Activated CD8-positive, alpha-beta memory T cell treated with anti-CD3 and anti-CD28 coated beads, Interleukin-2, amount 50 U/mL, for 48 hours (primary cell): ENCODE data around the gene CSRP1.
"Not testable (repeated sequence)": the region's sequence is repeated elsewhere in the genome, so short reads cannot be mapped to it uniquely, and the experiment has no call there.

Source experiments
- DNase-seq: peaks from one replicate; pipeline ENCODE4 v3.0.0-alpha.2; 2020

CSRP1 gene

DNA sequence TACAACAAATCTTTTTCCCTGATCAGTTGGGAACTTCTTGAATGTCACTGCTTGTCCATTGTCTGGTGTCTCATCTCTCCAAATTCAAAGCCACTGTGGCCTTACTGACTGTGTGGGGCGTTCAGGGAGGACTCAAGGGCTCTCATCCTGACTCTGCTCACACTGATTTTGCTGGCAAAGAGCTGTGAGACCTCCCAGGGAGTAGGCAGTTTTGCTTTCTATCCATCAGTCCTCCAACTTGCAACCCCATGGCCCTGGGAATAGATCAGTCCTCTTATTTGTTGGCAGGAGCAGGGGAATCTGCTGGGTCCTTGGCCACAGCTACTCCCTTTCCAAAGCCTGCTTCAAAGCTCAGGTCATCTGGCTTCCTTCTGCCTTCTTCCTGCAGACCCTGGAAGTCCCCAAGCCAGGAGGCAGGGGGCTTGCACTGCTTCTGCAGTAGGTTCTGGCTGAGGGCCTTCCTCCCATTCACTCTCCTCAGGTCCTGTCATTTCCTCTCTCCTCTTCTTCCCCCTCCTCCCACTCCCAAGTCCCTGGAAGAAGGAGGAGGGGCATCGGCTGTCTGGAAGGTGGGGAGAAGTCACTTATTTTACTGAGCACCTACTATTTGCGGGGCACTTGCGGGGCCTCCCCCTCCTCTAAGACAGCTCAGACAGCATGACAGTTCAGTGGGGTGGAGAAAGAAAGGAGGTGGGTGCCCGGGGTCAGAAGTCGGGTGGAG is 31.1 kb upstream of the CSRP1 start:
- DNase-seq: no peak

DNA sequence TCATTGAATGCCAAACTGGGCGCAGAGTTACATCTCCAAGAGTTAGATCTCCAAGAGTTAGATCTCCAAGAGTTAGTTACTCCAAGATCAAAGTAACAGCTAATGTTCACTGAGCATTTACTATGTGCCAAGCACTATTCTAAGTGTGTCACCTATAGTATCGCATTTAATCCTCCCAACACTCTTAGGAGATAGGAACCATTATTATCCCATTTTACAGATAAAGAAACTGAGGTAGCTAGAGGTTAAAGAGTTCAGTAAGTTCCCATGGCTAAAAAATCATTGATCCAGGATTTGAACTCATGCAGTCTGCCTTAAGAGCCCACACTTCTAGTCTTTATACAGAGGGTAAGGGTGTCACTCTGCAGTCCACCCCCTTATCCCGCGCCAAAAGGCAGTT is 30.5 kb upstream of the CSRP1 start:
- DNase-seq: no peak

DNA sequence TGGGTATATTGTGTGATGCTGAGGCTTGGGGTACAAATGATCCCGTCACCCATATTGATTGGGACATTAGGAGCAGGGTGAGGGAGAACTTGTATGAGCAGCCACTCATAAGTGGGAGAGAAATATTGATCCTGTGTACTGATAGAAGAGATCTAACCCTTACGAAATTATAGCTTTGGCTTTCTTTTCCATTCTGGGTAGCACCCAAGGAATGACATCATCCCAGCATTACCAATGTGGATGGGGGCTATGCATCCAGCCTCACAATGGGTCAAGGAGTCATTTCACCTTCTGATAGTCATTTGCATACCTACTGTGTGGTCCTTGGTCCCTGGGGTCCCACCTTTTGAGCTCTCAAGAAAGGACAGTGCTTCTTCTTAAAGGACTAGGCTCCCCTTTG is 30.1 kb upstream of the CSRP1 start:
- no peak for DNase-seq

DNA sequence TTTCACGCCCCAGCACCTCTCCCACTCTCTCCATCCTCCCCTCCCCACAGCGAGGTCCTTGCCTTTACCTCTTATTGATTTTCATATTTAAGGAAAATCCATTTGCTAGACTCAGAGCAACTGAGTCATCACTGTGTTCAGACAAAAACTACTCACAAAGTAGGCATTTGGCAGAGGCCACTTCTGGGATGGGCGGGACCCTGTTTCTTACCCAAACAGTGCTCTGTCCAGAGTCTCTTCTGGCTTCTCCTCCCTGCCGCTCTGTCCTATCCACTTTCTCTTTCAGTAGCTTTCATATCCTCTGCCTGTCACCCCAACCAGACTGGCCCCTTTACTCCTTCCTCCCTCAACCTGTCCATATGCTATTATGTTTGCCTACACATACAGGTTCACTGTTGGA is 29.6 kb upstream of the CSRP1 start:
- DNase-seq: no peak

DNA sequence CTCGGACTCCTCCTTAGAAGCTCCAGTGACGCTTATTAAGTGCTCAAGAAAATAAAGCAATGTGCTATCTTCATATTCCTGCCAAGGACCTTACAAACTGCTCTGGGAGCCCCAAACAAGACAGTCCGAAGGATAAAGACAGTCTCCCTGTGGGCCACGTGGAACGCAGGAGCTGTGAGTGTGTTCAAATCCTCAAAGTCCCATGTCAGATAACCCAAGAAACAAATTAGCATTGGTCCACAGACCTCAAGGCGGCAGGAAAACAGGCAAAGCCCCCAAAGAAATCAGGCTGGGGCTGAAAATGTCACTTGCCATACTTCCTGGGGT is 29.0 kb upstream of the CSRP1 start:
- no peak for DNase-seq

DNA sequence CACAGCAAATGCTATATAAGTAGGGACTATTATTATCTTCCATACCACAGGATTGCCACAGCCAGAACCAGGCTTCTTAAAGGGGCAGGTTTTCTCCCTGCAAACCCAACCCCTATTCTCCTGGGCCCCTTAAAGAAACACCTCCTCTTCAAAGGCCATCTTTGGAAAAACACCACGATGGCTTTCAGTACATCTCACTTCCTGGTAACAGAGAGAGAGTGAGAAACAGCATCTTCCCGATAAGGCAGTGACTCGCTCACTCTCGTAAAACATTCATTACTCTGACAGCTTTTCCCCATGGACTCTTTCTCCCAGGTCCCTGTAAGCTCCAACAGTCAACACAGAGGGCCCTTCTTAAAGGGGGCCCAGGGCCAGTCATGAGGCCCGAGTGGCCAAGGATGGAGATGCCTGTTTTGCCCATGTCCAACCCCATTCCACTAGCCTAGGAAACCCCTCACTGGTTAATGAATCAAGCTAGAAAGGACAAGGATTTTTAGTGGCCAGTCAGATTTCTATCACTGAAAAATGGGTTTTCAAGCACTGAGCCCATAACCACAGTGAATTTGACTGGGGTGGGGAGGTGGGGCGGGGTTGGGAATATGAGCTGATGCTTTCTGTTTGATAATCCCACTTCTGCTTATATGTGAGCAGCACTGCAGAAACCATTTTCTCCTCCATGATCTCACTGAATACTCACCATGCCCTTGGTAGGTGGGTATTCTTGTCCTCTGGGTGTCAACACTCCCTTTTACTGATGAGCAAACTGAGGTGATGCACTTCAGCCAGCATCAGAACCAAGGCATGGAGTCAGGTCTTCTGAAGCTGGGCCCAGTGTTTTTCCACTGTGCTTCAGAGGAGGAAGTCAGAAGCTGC is 28.4 kb upstream of the CSRP1 start:
- DNase-seq: no peak

DNA sequence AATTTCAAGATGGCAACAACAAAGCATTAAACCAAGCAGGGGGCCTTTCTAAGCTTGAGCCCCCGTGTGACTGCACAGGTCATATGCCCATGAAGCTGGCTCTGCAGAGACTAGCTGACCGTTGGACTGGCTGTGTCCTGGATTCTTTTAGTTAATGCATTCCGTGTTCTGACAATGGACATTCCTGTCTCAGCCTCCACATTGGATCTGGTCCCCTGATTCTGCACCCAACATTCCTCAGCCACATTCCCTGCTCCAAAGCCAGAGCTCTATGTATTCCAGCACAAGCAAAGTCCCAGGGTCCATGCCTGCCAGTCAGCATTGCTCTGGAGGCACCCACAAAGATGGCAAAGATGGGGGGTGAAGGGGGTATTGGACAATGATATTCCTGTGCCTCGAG is 26.9 kb upstream of the CSRP1 start:
- no peak for DNase-seq

DNA sequence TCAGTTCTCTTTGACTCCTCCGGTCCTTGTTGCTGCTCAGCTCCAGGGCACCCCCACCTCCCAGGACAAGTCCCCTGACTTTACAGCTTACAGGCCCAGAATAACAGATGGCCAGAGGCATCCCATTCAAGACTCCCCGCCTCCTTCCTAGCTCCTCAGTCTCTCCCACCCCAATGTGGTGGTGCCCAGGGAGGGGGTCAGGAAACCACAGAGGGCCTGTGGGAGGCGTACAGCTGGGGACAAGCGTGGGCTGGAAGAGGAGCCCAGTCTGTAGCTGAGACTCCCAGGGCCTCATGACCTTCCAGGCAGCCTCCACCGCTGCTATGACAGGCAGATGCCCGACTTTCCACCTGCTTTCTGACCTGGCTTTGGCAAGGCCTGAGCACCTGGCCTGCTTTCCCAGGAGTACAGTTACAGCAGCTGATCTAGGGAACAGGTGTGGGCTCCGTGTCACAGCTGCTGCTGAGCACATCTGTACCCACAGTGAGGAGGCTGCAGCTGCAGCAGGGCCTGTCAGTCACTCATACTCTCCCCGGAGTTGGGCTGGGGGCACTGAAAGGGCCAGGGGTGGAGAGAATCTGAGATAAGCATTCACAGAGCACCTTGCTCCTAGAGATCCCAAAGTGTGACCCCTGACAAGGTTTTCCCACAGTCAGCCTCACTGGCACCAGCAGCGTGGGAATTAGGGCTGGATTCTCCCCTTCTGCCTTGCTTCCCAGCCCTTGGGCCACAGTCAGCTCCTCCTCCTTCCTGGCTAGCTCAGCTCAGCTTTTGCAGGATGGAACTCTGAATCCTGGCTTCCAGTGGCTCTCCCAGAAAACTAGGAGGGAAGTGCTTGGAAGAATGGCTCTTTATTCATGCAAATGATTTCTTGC is 24.9 kb upstream of the CSRP1 start:
- no peak for DNase-seq

DNA sequence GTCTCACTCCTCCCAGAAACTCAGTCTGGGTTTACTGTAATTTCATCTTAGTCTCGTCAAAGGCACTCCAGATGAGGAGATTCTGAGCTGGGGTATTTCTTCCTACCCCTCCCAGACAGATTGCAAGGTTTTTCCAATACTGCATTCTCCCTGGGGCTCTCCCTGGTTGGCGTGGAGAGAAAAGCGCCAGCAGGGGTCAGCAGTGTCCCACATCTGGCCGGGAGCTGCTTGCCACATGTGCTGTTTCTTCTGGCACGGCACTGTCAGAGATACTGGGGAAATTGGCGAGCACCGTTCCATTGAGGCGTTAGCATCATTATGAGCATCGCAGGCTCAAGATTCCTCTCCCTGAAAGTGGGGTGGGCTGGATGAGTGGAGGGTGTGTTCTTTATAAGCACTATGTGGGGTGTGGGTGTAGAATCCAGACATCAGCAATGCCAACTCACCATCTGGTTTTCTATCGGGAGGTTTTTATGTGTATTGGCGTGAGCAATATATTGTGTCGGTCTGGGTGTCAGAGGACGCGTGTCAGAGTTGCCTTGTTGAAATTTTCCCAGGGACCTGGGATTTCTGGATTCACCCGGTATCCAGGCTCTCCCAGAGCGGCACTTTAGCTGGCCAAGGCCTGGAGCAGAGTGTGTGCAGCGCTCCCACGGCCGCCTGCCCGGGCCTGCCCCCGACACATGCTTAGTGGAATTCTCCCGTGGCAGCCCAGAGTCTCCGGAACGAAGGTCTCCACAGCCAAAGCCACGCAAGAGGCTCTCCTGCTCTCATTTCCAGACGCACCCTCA is 24.0 kb upstream of the CSRP1 start:
- peak; percentile 71 for DNase-seq

DNA sequence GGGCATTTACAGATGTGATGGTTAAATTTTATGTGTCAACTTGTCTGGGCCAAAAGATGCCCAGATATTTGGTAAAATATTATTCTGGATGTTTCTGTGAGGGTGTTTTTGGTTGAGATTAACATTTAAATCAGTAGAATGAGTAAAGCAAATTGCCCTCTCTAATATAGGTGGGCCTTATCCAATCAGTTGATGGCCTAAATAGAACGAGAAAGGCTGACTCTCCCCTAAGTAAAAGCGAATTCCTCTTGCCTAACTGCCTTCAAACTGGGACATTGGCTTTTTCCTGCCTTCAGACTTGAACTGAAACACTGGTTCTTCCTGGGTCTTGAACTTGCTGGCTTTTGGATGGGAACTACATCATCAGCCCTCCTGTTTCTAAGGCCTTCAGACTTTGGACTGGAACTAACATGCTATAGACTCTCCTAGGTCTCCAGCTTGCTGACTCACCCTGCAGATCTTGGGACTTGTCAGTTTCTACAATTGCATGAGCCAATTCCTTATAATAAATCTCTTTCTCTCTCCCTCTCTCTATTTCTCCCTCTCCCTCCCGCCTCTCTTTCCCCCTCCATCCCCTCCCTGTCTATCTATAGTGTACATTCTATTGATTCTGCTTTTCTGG is 21.8 kb upstream of the CSRP1 start:
- no peak for DNase-seq

DNA sequence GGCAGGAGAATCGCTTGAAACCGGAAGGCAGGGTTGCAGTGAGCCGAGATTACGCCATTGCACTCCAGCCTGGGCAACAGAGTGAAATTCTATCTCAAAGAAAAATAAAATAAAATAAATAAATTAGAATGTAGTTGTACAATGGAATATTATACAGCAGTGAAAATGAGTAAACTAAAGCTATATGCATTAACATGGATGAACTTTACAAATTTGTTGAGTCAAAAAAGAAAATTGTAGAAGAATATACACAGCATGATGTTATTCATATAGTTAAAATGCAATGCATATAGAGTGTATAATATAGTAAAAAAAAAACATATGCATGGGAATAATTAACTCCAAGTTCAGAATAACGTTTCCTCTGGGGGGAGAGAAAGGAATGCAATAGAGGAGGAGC is 21.0 kb upstream of the CSRP1 start:
- DNase-seq: no peak

DNA sequence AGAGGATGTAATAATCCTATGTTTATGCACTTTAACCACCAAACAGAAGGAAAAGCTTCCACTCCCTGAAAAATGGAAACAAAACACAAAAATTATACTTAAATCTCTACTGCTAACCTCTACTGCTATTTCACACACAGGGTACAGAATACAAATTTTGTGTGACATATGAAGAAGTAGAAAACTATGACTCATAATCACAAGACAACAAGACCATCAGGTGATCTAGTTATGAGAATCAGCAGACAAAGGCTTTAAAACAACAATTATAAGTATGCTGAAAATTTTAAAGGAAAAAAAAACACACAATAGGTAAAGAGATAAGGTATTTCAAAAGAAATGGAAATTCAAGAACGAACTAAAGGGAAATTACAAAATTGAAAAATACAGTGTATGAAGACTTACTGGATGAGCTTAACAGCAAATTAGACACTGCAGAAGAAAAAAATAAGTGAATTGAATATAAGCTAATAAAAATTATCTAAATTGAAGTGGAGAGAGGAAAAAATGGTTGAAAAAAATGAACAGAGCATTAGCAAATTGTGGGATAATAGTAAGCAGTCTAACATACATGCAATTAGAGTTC is 18.4 kb upstream of the CSRP1 start:
- DNase-seq: no peak

DNA sequence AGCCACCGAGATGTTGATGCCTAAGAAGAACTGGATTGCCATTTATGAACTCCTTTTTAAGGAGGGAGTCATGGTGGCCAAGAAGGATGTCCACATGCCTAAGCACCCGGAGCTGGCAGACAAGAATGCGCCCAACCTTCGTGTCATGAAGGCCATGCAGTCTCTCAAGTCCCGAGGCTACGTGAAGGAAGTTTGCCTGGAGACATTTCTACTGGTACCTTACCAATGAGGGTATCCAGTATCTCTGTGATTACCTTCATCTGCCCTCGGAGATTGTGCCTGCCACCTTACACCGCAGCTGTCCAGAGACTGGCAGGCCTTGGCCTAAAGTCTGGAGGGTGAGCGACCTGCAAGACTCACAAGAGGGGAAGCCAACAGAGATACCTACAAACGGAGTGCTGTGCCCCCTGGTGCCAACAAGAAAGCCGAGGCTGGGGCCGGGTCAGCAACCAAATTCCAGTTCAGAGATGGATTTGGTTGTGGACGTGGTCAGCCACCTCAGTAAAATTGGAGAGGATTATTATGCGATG is 13.2 kb upstream of the CSRP1 start:
- DNase-seq: not testable (repeated sequence)

DNA sequence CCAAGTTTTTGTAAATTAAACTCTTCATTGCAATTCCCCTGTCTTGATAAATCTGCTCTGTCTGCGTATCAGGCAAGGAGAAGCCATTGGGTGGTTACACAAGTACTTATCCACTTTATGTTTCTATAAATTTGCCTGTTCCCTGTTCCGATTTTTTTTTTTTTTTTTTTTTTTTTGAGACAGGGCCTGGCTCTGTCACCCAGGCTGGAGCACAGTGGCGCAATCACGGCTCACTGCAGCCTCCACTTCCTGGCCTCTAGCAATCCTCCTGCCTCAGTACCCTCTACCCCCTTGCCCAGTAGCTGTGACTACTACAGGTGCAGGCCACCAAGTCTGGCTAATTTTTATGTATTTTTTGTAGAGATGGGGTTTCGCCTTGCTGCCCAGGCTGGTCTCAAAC is 11.1 kb upstream of the CSRP1 start:
- DNase-seq: no peak

DNA sequence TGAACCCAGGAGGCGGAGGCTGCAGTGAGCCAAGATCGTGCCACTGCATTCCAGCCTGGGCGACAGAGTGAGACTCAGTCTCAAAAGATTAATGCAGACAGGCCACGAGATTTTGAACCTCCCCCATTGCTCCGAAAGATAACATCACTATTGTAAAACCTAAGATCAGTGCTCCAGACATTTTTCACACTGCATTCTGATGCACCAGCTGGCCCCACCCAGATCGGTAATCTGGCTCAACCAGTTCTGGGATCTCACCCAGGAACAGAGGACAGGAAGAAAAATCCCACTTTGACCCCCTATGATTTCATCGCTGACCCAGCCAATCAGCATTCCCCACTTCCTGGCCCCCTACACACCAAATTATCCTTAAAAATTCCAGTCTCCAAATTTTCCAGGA is 10.7 kb upstream of the CSRP1 start:
- no peak for DNase-seq

DNA sequence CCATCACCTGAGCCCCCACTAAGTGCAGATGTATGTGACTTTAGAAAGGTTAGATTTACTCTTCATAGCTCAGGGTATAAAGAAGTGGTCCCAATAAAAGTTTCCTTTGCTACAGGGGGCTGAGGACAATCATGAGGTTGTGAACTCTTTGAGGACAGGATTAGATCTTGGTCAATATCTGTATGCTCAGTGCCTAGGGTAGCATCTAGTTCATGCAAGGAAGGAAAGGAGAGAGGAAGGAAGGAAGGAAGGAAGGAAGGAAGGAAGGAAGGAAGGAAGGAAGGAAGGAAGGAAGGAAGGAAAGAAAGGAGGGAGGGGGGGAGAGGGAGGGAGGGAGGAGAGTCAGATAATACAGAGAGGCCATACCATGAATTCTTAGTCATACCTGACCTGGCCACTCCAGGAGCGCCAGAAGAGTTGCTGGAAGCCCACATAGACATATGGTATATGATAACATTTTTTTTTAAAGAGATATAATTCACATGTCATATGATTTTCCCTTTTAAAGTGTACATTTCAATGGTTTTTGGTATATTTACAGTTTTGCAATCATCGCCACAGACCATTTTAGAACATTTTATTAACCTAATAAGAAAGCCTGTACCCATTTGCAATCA is 9.7 kb upstream of the CSRP1 start:
- DNase-seq: no peak

DNA sequence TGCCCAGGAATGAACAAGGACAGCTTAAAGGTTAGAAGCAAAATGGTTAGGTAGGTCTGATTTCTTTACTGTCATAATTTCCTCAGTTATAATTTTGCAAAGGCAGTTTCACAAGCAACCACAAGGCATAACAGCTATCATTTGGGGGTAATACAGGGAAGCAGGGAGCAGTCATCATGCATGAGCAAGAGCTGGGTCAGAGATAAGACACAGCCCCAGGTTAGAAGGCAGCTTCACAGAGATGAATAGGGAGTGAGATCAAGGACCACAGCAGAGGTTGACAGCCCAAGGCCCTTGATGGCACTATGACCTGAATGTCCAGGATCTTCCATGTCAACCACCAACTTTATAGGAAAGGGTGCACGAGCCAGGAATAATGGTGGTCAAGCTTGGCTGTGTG is 9.0 kb upstream of the CSRP1 start:
- no peak for DNase-seq

DNA sequence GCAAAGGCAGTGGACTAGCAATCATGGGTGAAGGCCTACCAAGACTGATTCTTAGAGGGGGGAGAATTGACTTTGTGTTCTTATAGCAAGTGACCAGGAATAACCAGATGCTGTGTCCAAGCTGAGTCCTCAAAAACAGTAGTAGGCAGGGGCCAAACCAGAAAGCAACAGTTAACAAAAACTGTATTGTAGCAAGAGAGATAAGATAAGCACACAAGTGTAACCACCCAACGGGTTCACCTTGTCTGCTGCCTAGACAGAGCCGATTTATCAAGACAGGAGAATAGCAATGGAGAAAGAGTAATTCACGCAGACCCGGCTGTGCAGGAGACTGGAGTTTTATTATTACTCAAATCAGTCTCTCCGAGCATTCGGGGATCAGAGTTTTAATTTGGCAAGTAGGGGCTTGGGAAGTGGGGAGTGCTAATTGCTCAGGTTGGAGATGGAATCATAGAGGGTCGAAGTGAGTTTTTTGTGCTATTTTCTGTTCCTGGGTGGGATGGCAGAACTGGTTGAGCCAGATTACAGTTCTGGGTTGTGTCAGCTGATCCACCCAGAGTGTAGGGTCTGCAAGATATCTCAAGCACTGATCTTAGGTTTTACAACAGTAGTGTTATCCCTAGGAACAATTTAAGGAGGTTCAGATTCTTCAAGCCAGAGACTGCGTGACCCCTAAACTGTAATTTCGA is 8.3 kb upstream of the CSRP1 start:
- no peak for DNase-seq

DNA sequence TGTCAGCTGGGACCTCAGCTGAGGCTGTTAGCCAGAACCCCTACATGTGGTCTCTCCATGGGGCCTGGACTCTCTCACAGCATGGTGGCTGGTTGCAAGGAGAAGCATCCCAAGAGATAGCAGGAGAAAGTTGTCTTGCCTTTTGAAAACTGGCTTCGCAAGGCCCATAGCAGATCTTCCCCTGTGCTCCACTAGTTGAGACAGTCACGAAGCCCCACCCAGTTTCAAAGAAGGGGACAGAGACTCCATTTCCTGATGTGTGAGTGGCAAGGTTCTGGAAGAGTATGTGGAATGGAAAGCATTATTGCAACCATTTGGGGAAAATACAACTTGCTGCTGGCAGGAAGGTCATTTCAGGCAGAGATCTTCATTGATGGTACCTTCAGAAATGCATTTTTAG is 7.5 kb upstream of the CSRP1 start:
- DNase-seq: no peak

DNA sequence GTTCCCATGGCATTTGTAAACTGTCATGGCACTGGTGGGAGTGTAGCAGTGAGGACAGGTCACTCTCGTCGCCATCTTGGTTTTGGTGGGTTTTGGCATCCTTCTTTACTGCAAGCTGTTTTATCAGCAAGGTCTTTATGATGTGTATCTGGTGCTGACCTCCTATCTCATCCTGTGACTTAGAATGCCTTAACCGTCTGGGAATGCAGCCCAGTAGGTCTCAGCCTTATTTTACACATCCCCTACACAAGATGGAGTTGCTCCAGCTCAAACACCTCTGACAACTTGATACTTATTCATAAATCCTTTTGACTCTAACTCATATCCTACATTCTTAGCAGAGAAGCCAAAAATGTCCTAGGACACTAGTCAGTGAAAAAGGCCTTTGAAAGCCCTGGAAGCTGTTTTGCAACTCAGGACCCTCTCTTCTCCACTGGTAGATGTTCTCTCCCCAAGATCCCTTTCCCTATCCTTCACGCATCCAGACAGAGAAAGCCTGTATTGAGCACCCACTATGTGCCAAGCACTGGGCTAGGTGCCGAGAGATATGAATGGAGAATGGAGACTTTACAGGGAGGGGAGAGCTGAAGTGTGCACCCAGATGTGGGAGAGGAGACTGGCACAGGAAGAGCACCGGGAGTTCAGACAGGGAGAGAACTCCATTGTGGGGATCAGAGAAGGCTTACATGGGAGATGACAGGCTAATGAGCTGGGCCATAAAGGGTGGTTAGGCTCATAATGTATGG is 6.7 kb upstream of the CSRP1 start:
- DNase-seq: no peak
